ENCODE data around the gene CIAO2A. TPM values are rescaled to one million over a fixed set of nuclear protein-coding genes. Genes with fewer than 3 reads are reported as not detected.

CIAO2A gene
- total RNA-seq, 1 donor from 2014 or later, result 57.9 TPM

- intact Hi-C loops (cut with DNase I), result no loop called here
- ATAC-seq (ENCODE audit: poor library complexity) (no peak), DNase-seq (no peak)
These were observed 69.2 kb downstream of the CIAO2A start for GRCh38 chr15:64024172-64025050.

GRCh38 chr15:64023220-64023619, 70.4 kb downstream of the CIAO2A start:
- ATAC-seq (ENCODE audit: poor library complexity), result no peak
- intact Hi-C loops (cut with DNase I), result no loop called here
- no peak for DNase-seq

GRCh38 chr15:64022571-64022970, 71.1 kb downstream of the CIAO2A start:
- DNase-seq, result no peak
- no peak for ATAC-seq (ENCODE audit: poor library complexity)
- intact Hi-C loops (cut with DNase I), result no loop called here

Other genes starting within 250 kb of the CIAO2A start
- gene DAPK2, start 47.4 kb downstream of the CIAO2A start, total RNA-seq, result 48.2 TPM
- gene SNX1, start 2.1 kb upstream of the CIAO2A start, total RNA-seq, result 86.3 TPM
- 4.2 TPM for gene SNX22, start 57.9 kb upstream of the CIAO2A start, total RNA-seq
- gene PPIB, start 69.2 kb upstream of the CIAO2A start, total RNA-seq, result 94.9 TPM